DOHH2 (cell line): ENCODE data around the gene INSR.

Experiments used
- CTCF ChIP-seq: fragments of 200-600 bp; sonication (generic); IDR thresholded peaks from one replicate; pipeline ENCODE4 v1.5.1; 2014; ENCODE audit warnings: antibody characterized with exemption, mild to moderate bottlenecking, low read depth, low read length; ENCODE audit not compliant: poor library complexity, severe bottlenecking
- EZH2phosphoT487 ChIP-seq: fragments of 200-600 bp; sonication (generic); IDR thresholded peaks from 2 replicates; pipeline ENCODE4 v1.6.1; 2017; ENCODE audit warnings: borderline replicate concordance, mild to moderate bottlenecking, antibody characterized with exemption, low read length, moderate library complexity, mixed read lengths

DNA sequence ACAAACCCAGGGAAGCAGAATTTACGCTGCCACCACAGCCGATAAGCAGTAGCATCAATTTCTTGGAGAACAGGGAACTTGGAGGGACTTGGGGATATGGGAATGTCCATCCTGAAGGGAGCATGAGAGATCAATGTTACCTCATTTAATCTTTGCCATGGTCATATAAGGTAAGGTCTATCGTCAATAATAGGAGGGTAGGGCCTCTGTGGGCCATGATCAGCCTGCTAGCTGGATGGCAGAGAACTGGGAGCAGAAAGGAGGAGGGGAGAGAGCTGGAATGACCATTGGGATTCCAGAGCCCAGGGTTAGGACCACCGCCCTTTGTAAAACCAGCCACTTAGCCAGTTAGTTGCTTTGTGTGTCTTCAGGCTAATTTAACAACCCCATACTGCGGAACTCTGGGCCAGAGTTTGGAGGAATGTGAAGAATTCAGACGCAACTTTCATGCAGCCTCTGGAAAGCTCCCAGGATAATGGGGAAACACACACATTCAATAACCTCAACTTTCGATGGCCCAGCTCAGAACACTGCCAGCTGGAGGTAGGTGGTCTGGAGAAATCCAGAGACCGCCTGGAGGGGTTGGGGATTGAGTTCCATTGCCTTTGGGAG, 184.4 kb downstream of the INSR start:
- TF ChIP-seq CTCF (no peak), EZH2phosphoT487 (no peak)
